Suppressor macrophage treated with lipopolysaccharide for 1 hour (primary cell): ENCODE results near the gene ANLN.
"Not testable (repeated sequence)": the region's sequence is repeated elsewhere in the genome, so short reads cannot be mapped to it uniquely, and the experiment has no call there.

ENCODE experiments used
- DNase-seq, 3 donors: peaks; one replicate each; pipeline ENCODE4 v3.0.0-alpha.2; 2020 to 2022

Gene ANLN

GRCh38 chr7:36468370-36469101 is 78.9 kb downstream of the ANLN start:
- no peak for DNase-seq

DNA sequence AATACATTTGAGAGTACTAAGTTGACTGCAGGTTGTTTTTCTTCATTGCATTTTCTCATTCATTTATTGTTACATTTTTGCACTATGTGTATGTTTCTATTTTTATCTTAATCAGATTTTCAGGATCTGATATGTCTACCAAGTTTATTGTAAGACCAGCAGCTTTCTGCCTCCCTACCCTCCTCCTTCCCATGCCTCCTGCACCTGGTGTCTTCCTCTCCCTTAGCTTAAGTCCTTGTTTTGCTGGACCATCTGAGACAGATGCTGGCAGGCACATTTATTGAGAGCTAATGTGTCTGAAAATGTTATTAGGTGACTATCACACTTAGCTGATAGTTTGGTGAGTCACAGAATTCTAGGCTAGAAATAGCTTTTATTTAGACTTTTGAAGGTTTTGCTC is 79.6 kb downstream of the ANLN start:
- DNase-seq = no peak

GRCh38 chr7:36472141-36472729 is 82.6 kb downstream of the ANLN start:
- DNase-seq = no peak

- peak; percentile 41 to 69 (median 41) for DNase-seq
These were observed 84.0 kb downstream of the ANLN start for GRCh38 chr7:36473454-36474282.

- no peak for DNase-seq
These were observed 84.8 kb downstream of the ANLN start for GRCh38 chr7:36474283-36475010.

DNA sequence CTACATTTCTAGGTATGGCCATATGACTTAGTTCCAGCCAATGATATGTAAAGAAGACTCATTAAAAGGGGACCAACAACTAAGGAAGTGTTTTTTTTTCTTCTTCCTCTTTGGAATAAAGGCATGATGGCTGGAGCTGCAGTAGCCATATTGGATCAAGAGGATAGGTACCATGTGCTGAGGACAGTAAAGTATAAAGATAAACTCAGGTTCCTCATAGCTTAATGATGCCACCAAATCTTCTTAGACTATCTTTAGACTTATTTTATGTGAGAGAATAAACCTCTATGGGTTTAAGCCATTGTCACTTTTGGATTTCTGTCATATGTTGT is 85.3 kb downstream of the ANLN start:
- DNase-seq = no peak

GRCh38 chr7:36475381-36475780 is 85.7 kb downstream of the ANLN start:
- no peak for DNase-seq

GRCh38 chr7:36478745-36479144 is 89.1 kb downstream of the ANLN start:
- peak; percentile 35 to 74 (median 54) for DNase-seq

DNA sequence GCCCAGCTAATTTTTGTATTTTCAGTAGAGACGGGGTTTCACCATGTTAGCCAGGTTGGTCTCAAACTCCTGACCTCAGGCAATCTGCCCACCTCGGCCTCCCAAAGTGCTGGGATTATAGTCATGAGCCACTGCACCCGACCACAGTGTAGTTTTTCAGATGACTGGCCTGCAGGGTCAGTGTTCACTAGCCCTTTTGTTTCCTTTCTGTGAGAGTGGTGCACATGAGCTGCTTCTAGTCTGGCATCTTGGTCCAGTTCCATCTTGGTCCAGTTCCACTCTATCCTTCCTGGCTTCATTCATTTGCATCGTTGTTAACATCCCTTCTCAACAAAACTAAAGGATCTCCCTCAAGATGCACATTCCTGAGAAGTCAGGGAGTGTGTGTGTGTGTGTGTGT is 94.2 kb downstream of the ANLN start:
- DNase-seq = not testable (repeated sequence)

- DNase-seq = no peak
These were observed 94.6 kb downstream of the ANLN start for GRCh38 chr7:36484265-36484664.

GRCh38 chr7:36486336-36486735 is 96.7 kb downstream of the ANLN start:
- no peak for DNase-seq

DNA sequence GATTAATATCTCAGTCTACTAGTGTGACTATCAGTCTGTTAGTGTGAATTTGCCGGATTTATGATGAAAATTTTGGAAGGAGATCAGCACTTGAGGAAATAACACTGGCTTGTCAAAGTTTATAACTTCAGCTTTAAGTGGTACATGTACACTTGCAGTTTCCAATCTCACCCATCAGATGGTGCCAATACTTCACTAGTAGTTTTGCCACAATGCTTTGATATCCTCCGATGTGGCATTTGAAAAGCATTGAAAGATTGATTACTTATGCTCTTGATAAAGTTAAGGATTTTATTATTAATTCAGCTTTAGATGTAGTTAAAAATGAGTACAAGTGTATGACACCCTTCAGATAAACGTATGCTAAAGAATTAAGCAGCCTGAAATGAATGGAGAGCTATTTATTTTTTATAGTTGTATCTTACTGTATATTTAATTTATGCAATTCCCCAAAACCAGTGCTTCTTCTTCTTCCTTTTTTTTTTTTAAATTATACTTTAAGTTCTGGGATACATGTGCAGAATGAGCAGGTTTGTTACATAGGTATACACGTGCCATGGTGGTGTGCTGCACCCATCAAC is 98.2 kb downstream of the ANLN start:
- DNase-seq = peak; percentile 60 to 77 (median 72)

DNA sequence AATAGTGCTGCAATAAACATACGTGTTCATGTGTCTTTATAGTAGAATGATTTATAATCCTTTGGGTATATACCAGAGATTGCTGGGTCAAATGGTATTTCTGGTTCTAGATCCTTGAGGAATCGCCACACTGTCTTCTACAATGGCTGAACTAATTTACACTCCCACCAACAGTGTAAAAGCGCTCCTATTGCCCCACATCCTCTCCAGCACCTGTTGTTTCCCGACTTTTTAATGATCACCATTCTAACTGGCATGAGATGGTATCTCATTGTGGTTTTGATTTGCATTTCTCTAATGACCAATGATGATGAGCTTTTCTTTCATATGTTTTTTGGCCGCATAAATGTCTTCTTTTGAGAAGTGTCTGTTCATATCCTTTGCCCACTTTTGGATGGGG is 99.0 kb downstream of the ANLN start:
- DNase-seq = not testable (repeated sequence)

GRCh38 chr7:36490419-36490830 is 100.8 kb downstream of the ANLN start:
- no peak for DNase-seq

DNA sequence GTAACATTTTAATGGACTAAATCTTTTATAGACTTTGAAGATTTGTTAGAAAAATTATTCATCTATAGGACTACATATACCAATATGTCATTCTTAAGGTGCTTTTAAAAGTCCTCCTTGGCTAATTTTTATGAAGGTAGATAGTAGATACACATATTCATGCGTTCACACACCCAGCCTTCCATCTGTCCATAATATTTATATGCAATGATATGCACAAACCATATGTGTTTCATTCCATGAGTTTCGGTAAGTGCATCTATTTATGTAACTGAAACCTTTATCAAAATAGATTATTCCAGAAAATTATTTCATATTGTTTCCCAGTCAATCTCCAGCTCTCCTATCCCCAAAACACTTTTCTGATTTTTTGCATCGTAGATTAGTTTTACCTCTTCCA is 101.7 kb downstream of the ANLN start:
- DNase-seq = no peak

DNA sequence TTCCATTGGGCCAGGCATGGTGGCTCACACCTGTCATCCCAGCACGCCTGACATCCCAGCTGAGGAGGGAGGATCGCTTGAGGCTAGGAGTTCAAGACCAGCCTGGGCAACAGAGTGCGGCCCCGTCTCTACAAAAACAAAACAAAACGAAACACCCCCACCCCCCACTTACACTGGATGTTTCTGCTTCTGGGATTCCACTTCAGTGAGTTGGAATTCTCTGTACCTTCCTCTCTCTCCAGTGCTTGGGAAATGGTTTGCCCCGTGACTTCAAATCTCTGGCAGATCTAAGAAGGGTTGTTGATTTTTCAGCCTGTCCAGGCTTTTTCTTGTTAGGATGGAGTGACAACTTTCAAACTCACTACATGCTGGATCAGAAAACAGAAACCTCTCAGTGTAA is 106.9 kb downstream of the ANLN start:
- no peak for DNase-seq

DNA sequence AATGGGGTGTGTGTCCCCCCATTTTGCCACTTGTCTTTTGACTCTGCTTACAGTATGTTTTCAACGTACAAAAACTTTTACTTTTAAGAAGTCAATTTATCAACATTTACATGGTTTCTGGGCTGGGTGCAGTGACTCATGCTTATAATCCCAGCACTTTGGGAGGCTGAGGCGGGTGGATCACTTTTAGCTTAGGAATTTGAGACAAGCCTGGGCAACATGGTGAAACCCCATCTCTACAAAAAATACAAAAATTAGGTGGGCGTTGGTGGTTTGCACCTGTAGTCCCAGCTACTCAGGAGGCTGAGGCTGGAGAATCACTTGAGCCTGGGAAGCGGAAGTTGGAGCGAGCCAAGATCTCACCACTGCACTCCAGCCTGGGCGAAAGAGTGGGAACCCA is 107.5 kb downstream of the ANLN start:
- DNase-seq = not testable (repeated sequence)

DNA sequence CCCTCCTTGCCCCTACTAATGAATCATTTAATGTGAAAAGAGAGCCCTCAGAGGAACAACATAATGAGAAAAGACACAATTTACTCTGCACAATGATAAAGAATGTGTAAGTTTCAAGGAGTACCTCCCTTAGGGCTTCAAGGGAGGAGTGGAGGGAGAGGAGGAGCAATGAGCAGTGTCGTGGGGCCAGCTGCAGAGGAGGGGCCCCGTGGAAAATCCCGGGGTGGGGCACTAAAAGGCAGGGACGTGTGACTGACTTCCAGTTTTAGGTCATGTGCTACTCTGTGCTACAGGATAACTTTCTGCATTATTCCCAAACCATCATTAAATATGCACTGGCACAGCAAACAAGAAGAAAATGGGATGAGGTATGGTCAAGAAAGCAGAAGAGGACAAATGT is 108.1 kb downstream of the ANLN start:
- no peak for DNase-seq
